Measurements from ENCODE around the gene SOX13. TPM values are rescaled to one million over a fixed set of nuclear protein-coding genes. Genes with fewer than 3 reads are reported as not detected.

Gene SOX13
- total RNA-seq, 1 experiment from 2014 or later: 35.6 TPM

DNA sequence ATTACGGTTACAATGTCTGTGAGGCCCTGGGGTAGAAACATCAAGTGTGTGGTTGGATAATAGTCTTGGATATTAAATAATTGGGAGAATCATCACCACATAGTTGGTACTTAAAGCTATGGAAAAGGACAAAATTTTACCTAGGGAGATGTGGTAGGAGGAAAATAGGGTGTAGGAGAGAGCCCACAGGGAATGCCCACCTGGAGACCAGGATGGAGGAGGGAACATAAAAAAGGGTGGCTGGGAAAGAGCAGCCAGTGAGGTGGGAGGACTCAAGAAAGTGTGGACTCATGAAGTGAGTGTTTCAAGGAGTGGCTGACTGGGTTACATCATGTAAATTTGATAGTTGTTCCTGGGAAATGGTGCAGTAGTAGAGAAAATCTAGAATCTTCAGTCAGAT lies 3.0 kb upstream of the SOX13 start:
- H3K27me3 ChIP-seq (ENCODE audit: insufficient read depth, low read length): no peaks in the 10 kb centered on the region
- H2AFZ ChIP-seq (ENCODE audit: low read depth, low read length, poor library complexity, severe bottlenecking): no peak overlapping the region
- intact Hi-C loops (cut with micrococcal nuclease): loop anchor here (5.0 kb wide), 1 partner anchor 198 kb away; no protein-coding TSS in a partner anchor
- BruUV-seq (replicated peaks): no TSS peak
- no peak for TF ChIP-seq POLR2A (IDR thresholded peaks at IDR 0.05; ENCODE audit: borderline replicate concordance, extremely low read depth, insufficient read depth, insufficient read length)
- no peak for TF ChIP-seq POLR2AphosphoS5 (IDR thresholded peaks at IDR 0.05; ENCODE audit: low read depth, low read length)
- TF ChIP-seq, protein P1, sequence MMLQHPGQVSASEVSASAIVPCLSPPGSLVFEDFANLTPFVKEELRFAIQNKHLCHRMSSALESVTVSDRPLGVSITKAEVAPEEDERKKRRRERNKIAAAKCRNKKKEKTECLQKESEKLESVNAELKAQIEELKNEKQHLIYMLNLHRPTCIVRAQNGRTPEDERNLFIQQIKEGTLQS (IDR thresholded peaks at IDR 0.05): no peak
- H3K4me1 ChIP-seq (ENCODE audit: control insufficient read depth in 1 of 2, insufficient read depth in 2 of 2, low read length in 2 of 2): peaks cover under 1 to 21% of the 10 kb centered on the region in 2 experiments
- no peaks in the 10 kb centered on the region for H4K20me1 ChIP-seq (ENCODE audit: insufficient read depth)
- RAD21 ChIA-PET (ENCODE audit: low non-redundant PET in 1 of 2, low total read pairs in 2 of 2, uncharacterized antibody in 2 of 2, unreplicated experiment in 2 of 2): no interaction called here
- DNase-seq (ENCODE audit: low read depth, low spot score): no peak
- H3K4me2 ChIP-seq (ENCODE audit: low read length): no peak overlapping the region
- CTCF ChIA-PET: interaction anchor here (1.5 kb wide), 1 partner anchor 199 kb away, joined by 4 read pairs; no protein-coding TSS in a partner anchor
- no peak overlapping the region for H3K9ac ChIP-seq (ENCODE audit: low read length)
- POLR2A ChIA-PET: no interaction called here
- no peak overlapping the region for H3K27ac ChIP-seq (ENCODE audit: low read depth, low read length)
- ATAC-seq: no peak
- H3K9me3 ChIP-seq (ENCODE audit: control insufficient read depth in 1 of 2, insufficient read depth in 1 of 2, low read depth in 1 of 2, low read length in 2 of 2): no peaks in the 10 kb centered on the region
- H3K36me3 ChIP-seq (ENCODE audit: control insufficient read depth in 1 of 2, insufficient read depth in 2 of 2, low read length in 2 of 2): no peaks in the 10 kb centered on the region
- no peak overlapping the region for H3K4me3 ChIP-seq (replicated peaks in 1 of 2; ENCODE audit: low read depth in 1 of 2, low read length in 2 of 2)
- peaks cover 12% of the 10 kb centered on the region; the same call in 1 of the 2 replicates for H3K79me2 ChIP-seq (ENCODE audit: insufficient read depth, low read length)
- H3K9me2 ChIP-seq (ENCODE audit: insufficient read depth): no peaks in the 10 kb centered on the region

DNA sequence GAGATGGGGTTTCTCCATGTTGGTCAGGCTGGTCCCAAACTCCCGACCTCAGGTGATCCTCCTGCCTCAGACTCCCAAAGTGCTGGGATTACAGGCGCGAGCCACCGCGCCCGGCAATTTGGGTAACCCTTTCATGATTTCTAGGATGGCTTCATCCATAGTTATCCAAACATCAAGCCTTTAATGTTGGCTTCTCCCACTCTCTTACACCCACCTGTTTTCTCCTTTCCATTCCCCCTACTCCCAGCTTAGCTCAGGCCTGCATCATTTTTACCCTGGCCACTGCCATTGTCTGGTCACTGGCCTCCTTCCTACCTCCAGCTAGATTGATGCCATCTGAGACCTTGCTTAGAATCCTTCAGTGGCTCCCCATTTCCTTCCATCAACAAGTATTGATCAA lies 2.0 kb upstream of the SOX13 start:
- ChIA-PET POLR2A (no interaction called here), CTCF (interaction anchor here (1.5 kb wide), 1 partner anchor 200 kb away, joined by 4 read pairs; no protein-coding TSS in a partner anchor)

More for the DNA sequence above, 2.0 kb upstream of the SOX13 start:
- RAD21 ChIA-PET (ENCODE audit: low non-redundant PET in 1 of 2, low total read pairs in 2 of 2, uncharacterized antibody in 2 of 2, unreplicated experiment in 2 of 2): no interaction called here
- Histone ChIP-seq H3K79me2 (ENCODE audit: insufficient read depth, low read length) (peaks cover 22% of the 10 kb centered on the region; the same call in 1 of the 2 replicates), H3K4me2 (ENCODE audit: low read length) (no peak overlapping the region), H4K20me1 (ENCODE audit: insufficient read depth) (no peaks in the 10 kb centered on the region), H3K9ac (ENCODE audit: low read length) (no peak overlapping the region), H3K4me3 (replicated peaks in 1 of 2; ENCODE audit: low read depth in 1 of 2, low read length in 2 of 2) (no peak overlapping the region), H3K27ac (ENCODE audit: low read depth, low read length) (no peak overlapping the region), H3K36me3 (ENCODE audit: control insufficient read depth in 1 of 2, insufficient read depth in 2 of 2, low read length in 2 of 2) (no peaks in the 10 kb centered on the region), H3K4me1 (ENCODE audit: control insufficient read depth in 1 of 2, insufficient read depth in 2 of 2, low read length in 2 of 2) (peaks cover 8 to 19% of the 10 kb centered on the region in 2 experiments), H3K9me2 (ENCODE audit: insufficient read depth) (no peaks in the 10 kb centered on the region), H3K9me3 (ENCODE audit: control insufficient read depth in 1 of 2, insufficient read depth in 1 of 2, low read depth in 1 of 2, low read length in 2 of 2) (no peaks in the 10 kb centered on the region), H2AFZ (ENCODE audit: low read depth, low read length, poor library complexity, severe bottlenecking) (no peak overlapping the region), H3K27me3 (ENCODE audit: insufficient read depth, low read length) (no peaks in the 10 kb centered on the region)
- no TSS peak for BruUV-seq (replicated peaks)
- DNase-seq (ENCODE audit: low read depth, low spot score) (no peak), ATAC-seq (no peak)
- intact Hi-C loops (cut with micrococcal nuclease): loop anchor here (5.0 kb wide), 1 partner anchor 199 kb away; no protein-coding TSS in a partner anchor
- no peak for TF ChIP-seq EZH2phosphoT487 (IDR thresholded peaks at IDR 0.05; ENCODE audit: borderline replicate concordance)
